ENCODE measurements around the gene ARX. TPM values are rescaled to one million over a fixed set of nuclear protein-coding genes. Genes with fewer than 3 reads are reported as not detected.

The ARX gene
- polyA plus RNA-seq, 1 of the 3 experiments (the other 2 are of a cell fraction), result not detected

Small RNAs within 50 kb of the gene (small RNA-seq; reads per million reads assigned to genes)
- gene RN7SL91P, result 0 reads per million in 7 experiments

Measured in SK-N-SH (cell line).